ENCODE results near the gene SLC38A3. TPM values are rescaled to one million over a fixed set of nuclear protein-coding genes. Genes with fewer than 3 reads are reported as not detected.

Gene SLC38A3
- total RNA-seq, 2 donors from 2014 or later = 0.28 TPM; not detected in 1

GRCh38 chr3:50221051-50221410 lies 16.0 kb downstream of the SLC38A3 start:
- H3K27ac ChIP-seq = no peak overlapping the region
- H3K27me3 ChIP-seq (replicated peaks; ENCODE audit: insufficient read depth) = no peaks in the 10 kb centered on the region
- no peak overlapping the region for H3K4me3 ChIP-seq
- H3K9me3 ChIP-seq = no peaks in the 10 kb centered on the region
- ATAC-seq (ENCODE audit: insufficient number of reproducible peaks, low FRiP score, low read depth) (no peak), DNase-seq (ENCODE audit: low spot score) (no peak)
- H3K4me1 ChIP-seq (ENCODE audit: control insufficient read depth in 1 of 2, low read depth in 2 of 2) = peaks cover 0 to 4% of the 10 kb centered on the region in 2 donors
- TF ChIP-seq, protein P1, sequence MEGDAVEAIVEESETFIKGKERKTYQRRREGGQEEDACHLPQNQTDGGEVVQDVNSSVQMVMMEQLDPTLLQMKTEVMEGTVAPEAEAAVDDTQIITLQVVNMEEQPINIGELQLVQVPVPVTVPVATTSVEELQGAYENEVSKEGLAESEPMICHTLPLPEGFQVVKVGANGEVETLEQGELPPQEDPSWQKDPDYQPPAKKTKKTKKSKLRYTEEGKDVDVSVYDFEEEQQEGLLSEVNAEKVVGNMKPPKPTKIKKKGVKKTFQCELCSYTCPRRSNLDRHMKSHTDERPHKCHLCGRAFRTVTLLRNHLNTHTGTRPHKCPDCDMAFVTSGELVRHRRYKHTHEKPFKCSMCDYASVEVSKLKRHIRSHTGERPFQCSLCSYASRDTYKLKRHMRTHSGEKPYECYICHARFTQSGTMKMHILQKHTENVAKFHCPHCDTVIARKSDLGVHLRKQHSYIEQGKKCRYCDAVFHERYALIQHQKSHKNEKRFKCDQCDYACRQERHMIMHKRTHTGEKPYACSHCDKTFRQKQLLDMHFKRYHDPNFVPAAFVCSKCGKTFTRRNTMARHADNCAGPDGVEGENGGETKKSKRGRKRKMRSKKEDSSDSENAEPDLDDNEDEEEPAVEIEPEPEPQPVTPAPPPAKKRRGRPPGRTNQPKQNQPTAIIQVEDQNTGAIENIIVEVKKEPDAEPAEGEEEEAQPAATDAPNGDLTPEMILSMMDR (IDR thresholded peaks at IDR 0.05) = no peak
- no peaks in the 10 kb centered on the region for H3K36me3 ChIP-seq

DNA sequence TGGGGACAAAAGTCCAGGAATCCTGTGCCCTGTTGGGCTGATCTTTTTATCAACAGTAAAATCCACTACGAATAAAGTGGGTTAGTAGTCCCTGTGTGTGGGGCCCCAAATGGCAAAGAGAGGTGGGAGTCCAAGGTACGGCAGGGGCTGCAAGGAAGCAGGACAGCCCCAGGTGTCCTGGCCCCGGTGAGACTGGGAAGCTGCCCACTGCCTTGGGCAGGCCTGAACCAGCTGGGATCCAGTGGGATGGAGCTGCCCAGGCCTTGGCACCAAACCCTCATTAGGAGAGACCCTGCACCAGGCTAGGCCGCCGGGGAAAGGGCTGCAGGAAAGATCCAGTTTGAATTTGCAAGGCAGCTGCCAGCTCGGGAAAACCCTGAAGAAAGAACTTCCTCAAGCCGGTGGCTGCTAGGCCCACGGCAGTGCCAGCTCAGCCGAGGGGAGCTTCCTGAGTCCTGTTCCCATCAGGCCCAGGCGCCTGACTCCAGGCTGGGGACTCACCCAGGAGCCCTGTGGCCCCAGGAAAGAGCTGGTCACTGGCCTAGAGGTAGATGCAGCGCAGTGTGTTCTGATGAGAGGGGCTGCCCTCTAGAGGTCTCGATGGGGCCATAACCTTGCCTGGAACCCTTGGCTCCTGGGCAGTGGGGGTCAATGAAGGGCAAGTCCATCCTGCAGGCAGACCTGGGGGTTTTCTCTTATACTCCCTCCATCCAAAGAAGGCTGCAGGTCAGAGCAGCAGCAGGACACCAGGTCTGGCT lies 16.5 kb downstream of the SLC38A3 start:
- H3K4me3 ChIP-seq = no peak overlapping the region
- TF ChIP-seq, protein P1 (IDR thresholded peaks at IDR 0.05) = no peak
- peaks cover 3 to 9% of the 10 kb centered on the region in 2 donors for H3K4me1 ChIP-seq (ENCODE audit: control insufficient read depth in 1 of 2, low read depth in 2 of 2)
- H3K27ac ChIP-seq = no peak overlapping the region
- no peaks in the 10 kb centered on the region for H3K9me3 ChIP-seq
- no peaks in the 10 kb centered on the region for H3K36me3 ChIP-seq
- H3K27me3 ChIP-seq (replicated peaks; ENCODE audit: insufficient read depth) = no peaks in the 10 kb centered on the region
- no peak for ATAC-seq (ENCODE audit: insufficient number of reproducible peaks, low FRiP score, low read depth)
- no peak for DNase-seq (ENCODE audit: low spot score)

DNA sequence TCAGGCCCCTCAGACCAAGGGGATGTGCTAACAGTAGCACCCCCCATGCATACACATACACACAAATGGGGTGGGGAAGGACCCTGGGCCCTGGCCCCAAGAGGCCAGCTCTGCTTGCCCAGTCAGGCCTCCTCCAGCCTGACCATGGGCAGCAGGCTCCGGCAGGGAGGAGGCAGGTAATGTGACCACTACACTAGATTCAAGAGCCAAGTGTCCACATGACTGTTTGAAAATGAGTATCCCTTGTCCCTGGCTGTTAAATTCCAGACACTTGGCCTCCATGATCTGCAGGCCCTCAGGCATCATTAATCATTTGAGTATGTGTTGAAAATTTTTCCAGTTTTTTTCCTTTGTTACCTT lies 17.1 kb downstream of the SLC38A3 start:
- no peak for DNase-seq (ENCODE audit: low spot score)
- no peak for ATAC-seq (ENCODE audit: insufficient number of reproducible peaks, low FRiP score, low read depth)
- H3K27ac ChIP-seq = no peak overlapping the region

DNA sequence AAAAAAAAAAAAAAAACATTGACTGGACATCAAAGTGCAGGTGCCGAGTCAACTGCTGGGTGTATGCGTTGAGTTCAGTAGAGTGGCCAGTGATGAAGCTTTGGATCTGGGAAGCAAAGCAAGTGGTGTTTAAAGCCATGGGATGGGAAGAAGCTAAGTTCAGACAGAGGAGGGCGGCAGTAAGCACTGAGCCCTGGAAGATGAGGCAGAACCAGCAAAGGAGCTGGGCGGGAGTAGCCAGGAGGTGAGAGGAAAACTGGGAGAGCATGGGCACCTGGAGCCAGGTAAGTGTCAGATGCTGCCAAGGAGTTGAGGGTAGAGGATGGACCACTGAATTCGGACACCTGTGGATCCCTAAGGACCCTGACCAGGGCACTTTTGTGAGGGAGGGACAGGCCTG lies 19.6 kb downstream of the SLC38A3 start:
- Histone ChIP-seq H3K4me3 (no peak overlapping the region), H3K4me1 (ENCODE audit: control insufficient read depth in 1 of 2, low read depth in 2 of 2) (peaks cover 7 to 22% of the 10 kb centered on the region in 2 donors), H3K9me3 (no peaks in the 10 kb centered on the region), H3K27me3 (replicated peaks; ENCODE audit: insufficient read depth) (no peaks in the 10 kb centered on the region), H3K27ac (no peak overlapping the region), H3K36me3 (no peaks in the 10 kb centered on the region)
- ATAC-seq (ENCODE audit: insufficient number of reproducible peaks, low FRiP score, low read depth) (no peak), DNase-seq (ENCODE audit: low spot score) (no peak)
- TF ChIP-seq, protein P1 (IDR thresholded peaks at IDR 0.05) = no peak

More for the DNA sequence above, 17.1 kb downstream of the SLC38A3 start:
- Histone ChIP-seq H3K4me1 (ENCODE audit: control insufficient read depth in 1 of 2, low read depth in 2 of 2) (peaks cover 3 to 15% of the 10 kb centered on the region in 2 donors), H3K36me3 (no peaks in the 10 kb centered on the region), H3K27me3 (replicated peaks; ENCODE audit: insufficient read depth) (no peaks in the 10 kb centered on the region), H3K4me3 (no peak overlapping the region), H3K9me3 (no peaks in the 10 kb centered on the region)
- TF ChIP-seq, protein P1 (IDR thresholded peaks at IDR 0.05) = no peak

DNA sequence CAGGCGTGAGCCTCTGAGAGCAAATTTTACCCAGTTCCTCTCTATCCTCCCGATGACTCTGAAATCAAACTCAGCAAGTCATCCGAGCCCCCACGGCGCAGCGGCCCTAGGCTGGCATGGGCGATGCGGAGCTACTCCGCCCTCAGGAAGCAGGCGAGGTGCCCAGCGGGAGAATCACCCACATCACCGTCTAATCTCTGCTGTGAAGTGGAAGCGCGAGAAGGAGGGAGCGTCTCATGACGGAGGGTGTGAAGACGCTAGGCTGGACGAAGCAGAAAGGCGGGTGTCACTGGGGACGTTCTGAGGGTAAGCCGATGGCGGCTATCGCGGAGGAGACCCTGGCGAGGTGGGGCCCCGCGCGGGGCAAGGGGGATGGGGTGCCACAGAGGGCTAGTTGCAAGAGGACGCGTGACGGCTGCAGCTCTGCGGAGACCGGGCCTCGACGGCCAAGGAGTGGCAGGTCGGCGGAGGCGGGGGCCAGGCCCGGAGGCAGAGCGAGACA lies 21.9 kb downstream of the SLC38A3 start:
- no peaks in the 10 kb centered on the region for H3K36me3 ChIP-seq
- no peaks in the 10 kb centered on the region for H3K9me3 ChIP-seq
- peak overlapping the region; percentile 94 for H3K4me3 ChIP-seq
- peak overlapping the region; percentile 49 to 58 for H3K27ac ChIP-seq
- ATAC-seq (ENCODE audit: insufficient number of reproducible peaks, low FRiP score, low read depth) (peak; percentile 4), DNase-seq (ENCODE audit: low spot score) (no peak)
- TF ChIP-seq, protein P1 (IDR thresholded peaks at IDR 0.05) = no peak
- no peaks in the 10 kb centered on the region for H3K27me3 ChIP-seq (replicated peaks; ENCODE audit: insufficient read depth)
- peaks cover 7 to 22% of the 10 kb centered on the region in 2 donors for H3K4me1 ChIP-seq (ENCODE audit: control insufficient read depth in 1 of 2, low read depth in 2 of 2)

All from thoracic aorta (tissue), 2 donors.